ELF-1 (cell line): Measurements from ENCODE around the gene KIF2C.

Experiments used
- DNase-seq: peaks from one replicate; pipeline ENCODE4 v3.0.0-alpha.2; 2016; ENCODE audit warnings: low read depth, low spot score

KIF2C gene

GRCh38 chr1:44775078-44775929 is 35.7 kb downstream of the KIF2C start, which contains the start of gene RPS8:
TSS of gene RPS8 (plus strand) at chr1:44775540. CDS start at chr1:44775597, 57 bp downstream.
- peak; percentile 97 for DNase-seq

- DNase-seq, result peak; percentile 34
Observed at GRCh38 chr1:44775930-44776729, 36.5 kb downstream of the KIF2C start.

- DNase-seq, result no peak
Observed at GRCh38 chr1:44776730-44777068, 37.1 kb downstream of the KIF2C start.

GRCh38 chr1:44777547-44777946 is 37.9 kb downstream of the KIF2C start:
- no peak for DNase-seq

GRCh38 chr1:44777969-44778635 is 38.5 kb downstream of the KIF2C start:
- DNase-seq, result no peak

- DNase-seq, result no peak
Observed at GRCh38 chr1:44778705-44779576, 39.3 kb downstream of the KIF2C start.

- DNase-seq, result no peak
Observed at GRCh38 chr1:44780583-44781121, 41.0 kb downstream of the KIF2C start.

- no peak for DNase-seq
Observed at GRCh38 chr1:44783697-44784093, 44.1 kb downstream of the KIF2C start.

- peak; percentile 47 for DNase-seq
Observed at GRCh38 chr1:44784094-44785028, 44.7 kb downstream of the KIF2C start.

GRCh38 chr1:44785029-44785380 is 45.4 kb downstream of the KIF2C start:
- no peak for DNase-seq

GRCh38 chr1:44785501-44786137 is 46.0 kb downstream of the KIF2C start:
- DNase-seq, result no peak

GRCh38 chr1:44786138-44786840 is 46.7 kb downstream of the KIF2C start:
- peak; percentile 96 for DNase-seq

GRCh38 chr1:44786841-44787426 is 47.3 kb downstream of the KIF2C start:
- no peak for DNase-seq

- no peak for DNase-seq
Observed at GRCh38 chr1:44787506-44787905, 47.9 kb downstream of the KIF2C start.

- no peak for DNase-seq
Observed at GRCh38 chr1:44788120-44788860, 48.7 kb downstream of the KIF2C start, which contains the start of gene BEST4. TSS of gene BEST4 (minus strand) at chr1:44788170. CDS start at chr1:44787705, 465 bp downstream.

- DNase-seq, result peak; percentile 42
Observed at GRCh38 chr1:44790968-44791801, 51.5 kb downstream of the KIF2C start.
